MM.1S (cell line): ENCODE data around the gene ACAP2.

Source experiments
- CTCF ChIP-seq: fragments of 300-600 bp; sonication (generic); IDR thresholded peaks from 2 replicates; pipeline ENCODE4 v1.5.1; 2016; ENCODE audit warnings: antibody characterized with exemption, low read length, mixed read lengths
- EZH2 ChIP-seq: fragments of 300-600 bp; sonication (generic); optimal IDR thresholded peaks from 2 replicates; pipeline ENCODE3; 2017; ENCODE audit warnings: low read depth, mild to moderate bottlenecking, antibody characterized with exemption, low read length, mixed read lengths
- EZH2phosphoT487 ChIP-seq: fragments of 300-600 bp; sonication (generic); IDR thresholded peaks from 2 replicates; pipeline ENCODE4 v1.6.1; 2018; ENCODE audit warnings: antibody characterized with exemption, low read length

GRCh38 chr3:195240939-195241338, 201.9 kb downstream of the ACAP2 start:
- TF ChIP-seq EZH2 (no peak), CTCF (no peak), EZH2phosphoT487 (no peak)
